Astrocyte (in vitro differentiated cells and primary cell): Measurements from ENCODE around the gene BSN.

ENCODE experiments used
- CTCF ChIP-seq: IDR thresholded peaks from 2 replicates; pipeline ENCODE4 v1.5.1; 2011; ENCODE audit warnings: low read depth, mild to moderate bottlenecking, inconsistent platforms, low read length, moderate library complexity; ENCODE audit not compliant: insufficient read depth
- EZH2 ChIP-seq: IDR thresholded peaks from 2 replicates; pipeline ENCODE4 v1.6.1; 2012; ENCODE audit warnings: mild to moderate bottlenecking, low read length, inconsistent platforms; ENCODE audit not compliant: insufficient read depth

- TF ChIP-seq CTCF (no peak), EZH2 (no peak)
These were observed 60.7 kb downstream of the BSN start for GRCh38 chr3:49614936-49615335.
